NT2/D1 (cell line): ENCODE measurements around the gene SLC25A34.

Source experiments
- SUZ12 ChIP-seq: IDR thresholded peaks from 2 replicates; pipeline ENCODE4 v1.6.1; 2011; ENCODE audit not compliant: insufficient read length, insufficient read depth; ENCODE audit errors: extremely low read depth
- YY1 ChIP-seq: IDR thresholded peaks from 2 replicates; pipeline ENCODE4 v1.6.1; 2011; ENCODE audit not compliant: insufficient read length, insufficient read depth
- ZNF274 ChIP-seq: IDR thresholded peaks from 2 replicates; pipeline ENCODE4 v1.6.1; 2011; ENCODE audit warnings: mild to moderate bottlenecking, low read depth, low read length

GRCh38 chr1:15737324-15738319, 1.6 kb downstream of the SLC25A34 start:
- no peak for TF ChIP-seq ZNF274
- no peak for TF ChIP-seq YY1
- TF ChIP-seq SUZ12 = no peak
